ENCODE results near the gene B4GALT1. TPM values are rescaled to one million over a fixed set of nuclear protein-coding genes. Genes with fewer than 3 reads are reported as not detected.

Gene B4GALT1
- total RNA-seq, 1 donor from 2014 or later = 60.2 TPM

- Mint-ChIP-seq H3K36me3 (ENCODE audit: low read depth) (no peaks in the 10 kb centered on the region), H3K9me3 (ENCODE audit: low read depth) (peaks cover 2% of the 10 kb centered on the region), H3K27me3 (ENCODE audit: low read depth) (no peaks in the 10 kb centered on the region), H3K27ac (ENCODE audit: unreplicated experiment) (no peak overlapping the region), H3K4me1 (ENCODE audit: low read depth) (peaks cover 61% of the 10 kb centered on the region), H3K4me3 (ENCODE audit: unreplicated experiment) (no peak overlapping the region)
- no peak for DNase-seq (ENCODE audit: low spot score)
- no peak for TF ChIP-seq CTCF (IDR thresholded peaks at IDR 0.05)
These were observed 15.4 kb upstream of the B4GALT1 start for GRCh38 chr9:33182519-33182918.

GRCh38 chr9:33180526-33181184, 13.5 kb upstream of the B4GALT1 start:
- H3K36me3 Mint-ChIP-seq (ENCODE audit: low read depth) = no peaks in the 10 kb centered on the region
- no peak for DNase-seq (ENCODE audit: low spot score)
- H3K27me3 Mint-ChIP-seq (ENCODE audit: low read depth) = no peaks in the 10 kb centered on the region
- H3K9me3 Mint-ChIP-seq (ENCODE audit: low read depth) = peaks cover 2% of the 10 kb centered on the region
- TF ChIP-seq CTCF (IDR thresholded peaks at IDR 0.05) = no peak
- H3K4me3 Mint-ChIP-seq (ENCODE audit: unreplicated experiment) = peak overlapping the region; percentile 38
- H3K27ac Mint-ChIP-seq (ENCODE audit: unreplicated experiment) = peak overlapping the region; percentile 89
- H3K4me1 Mint-ChIP-seq (ENCODE audit: low read depth) = peaks cover 44% of the 10 kb centered on the region

- Mint-ChIP-seq H3K4me1 (ENCODE audit: low read depth) (peaks cover 31% of the 10 kb centered on the region), H3K9me3 (ENCODE audit: low read depth) (peaks cover 2% of the 10 kb centered on the region), H3K36me3 (ENCODE audit: low read depth) (no peaks in the 10 kb centered on the region), H3K27ac (ENCODE audit: unreplicated experiment) (no peak overlapping the region), H3K27me3 (ENCODE audit: low read depth) (no peaks in the 10 kb centered on the region), H3K4me3 (ENCODE audit: unreplicated experiment) (no peak overlapping the region)
- peak; percentile 11 for TF ChIP-seq CTCF (IDR thresholded peaks at IDR 0.05)
- no peak for DNase-seq (ENCODE audit: low spot score)
These were observed 12.0 kb upstream of the B4GALT1 start for GRCh38 chr9:33178972-33179697.

GRCh38 chr9:33177639-33178038, 10.5 kb upstream of the B4GALT1 start:
- no peak for TF ChIP-seq CTCF (IDR thresholded peaks at IDR 0.05)
- Mint-ChIP-seq H3K4me1 (ENCODE audit: low read depth) (peaks cover 31% of the 10 kb centered on the region), H3K4me3 (ENCODE audit: unreplicated experiment) (no peak overlapping the region), H3K27ac (ENCODE audit: unreplicated experiment) (no peak overlapping the region), H3K27me3 (ENCODE audit: low read depth) (no peaks in the 10 kb centered on the region), H3K9me3 (ENCODE audit: low read depth) (peaks cover 2% of the 10 kb centered on the region), H3K36me3 (ENCODE audit: low read depth) (no peaks in the 10 kb centered on the region)
- DNase-seq (ENCODE audit: low spot score) = no peak

- no peak for DNase-seq (ENCODE audit: low spot score)
- no peaks in the 10 kb centered on the region for H3K27me3 Mint-ChIP-seq (ENCODE audit: low read depth)
- no peaks in the 10 kb centered on the region for H3K36me3 Mint-ChIP-seq (ENCODE audit: low read depth)
- peaks cover under 1% of the 10 kb centered on the region for H3K9me3 Mint-ChIP-seq (ENCODE audit: low read depth)
- H3K27ac Mint-ChIP-seq (ENCODE audit: unreplicated experiment) = no peak overlapping the region
- no peak for TF ChIP-seq CTCF (IDR thresholded peaks at IDR 0.05)
- peaks cover 35% of the 10 kb centered on the region for H3K4me1 Mint-ChIP-seq (ENCODE audit: low read depth)
- H3K4me3 Mint-ChIP-seq (ENCODE audit: unreplicated experiment) = no peak overlapping the region
These were observed 9.9 kb upstream of the B4GALT1 start for GRCh38 chr9:33177086-33177485.

Measured in chondrocyte (in vitro differentiated cells).